K562 (cell line): ENCODE measurements around the gene PACS2. TPM values are rescaled to one million over a fixed set of nuclear protein-coding genes. Genes with fewer than 3 reads are reported as not detected.

Experiments used
- ATAC-seq: fragments of 200-7000 bp; cut with Tn5 transposase; 3 replicates; pipeline ENCODE4 v1.9.1; 2020; ENCODE audit warnings: moderate library complexity
- BruUV-seq: library from RNA; stranded (reverse); fragments of 400-500 nt; replicated peaks from 2 replicates; lab custom pipeline; 2021; lab: Mats Ljungman, UMichigan
- CTCF ChIA-PET: fragments of 300-600 bp; formaldehyde crosslinking; extraction: SDS; loops from one replicate; lab custom pipeline; 2021; ENCODE audit warnings: low intra/inter-chr PET ratio; lab: Yijun Ruan, JAX
- POLR2A ChIA-PET: fragments of 300-600, 350-650 bp; sonication (Branson Sonifier 250); formaldehyde crosslinking; extraction: SDS; loops from one replicate; lab custom pipeline; 2021; ENCODE audit warnings: antibody characterized with exemption, inconsistent platforms; lab: Yijun Ruan, JAX
- DNase-seq, 4 experiments: peaks; one replicate each; pipeline versions ENCODE4 v3.0.0 to v3.0.0-alpha.2; 2011 to 2018; ENCODE audit warnings: low spot score in 3 of 4, mixed read lengths in 3 of 4; ENCODE audit errors: extremely low read depth in 1 of 4
- FAIRE-seq: peaks from 2 replicates; lab custom pipeline; 2011; peaks lifted over from hg19 to GRCh38; lab: Jason Lieb, UNC
- H2AFZ ChIP-seq: 2 replicates; pipeline ENCODE4 v1.6.0; 2011; ENCODE audit warnings: low read depth, low read length, control low read depth, inconsistent platforms
- H3K27ac ChIP-seq: fragments of 200-600 bp; 3 replicates; pipeline ENCODE4 v1.8.0; 2011; ENCODE audit warnings: low read depth, mild to moderate bottlenecking, control low read depth, inconsistent platforms, low read length, moderate library complexity, mixed read lengths; ENCODE audit errors: extremely low read depth
- H3K27me3 ChIP-seq, 2 experiments: fragments of 300-600 bp in 1 of 2; 2 replicates in 1 of 2; 3 replicates in 1 of 2; pipeline versions ENCODE4 v1.6.0 to v1.8.0; 2011; ENCODE audit warnings: inconsistent platforms in 2 of 2, low read length in 2 of 2, mild to moderate bottlenecking in 1 of 2, mixed read lengths in 1 of 2, moderate library complexity in 1 of 2; ENCODE audit not compliant: control insufficient read depth in 2 of 2, insufficient read depth in 2 of 2
- H3K36me3 ChIP-seq: fragments of 300-600 bp; 3 replicates; pipeline ENCODE4 v1.8.0; 2011; ENCODE audit warnings: mild to moderate bottlenecking, low read length, inconsistent platforms; ENCODE audit not compliant: control insufficient read depth, insufficient read depth
- H3K4me1 ChIP-seq, 2 experiments: fragments of 200-600 bp in 1 of 2; replicated peaks in 1 of 2; 2 replicates in 1 of 2; 3 replicates in 1 of 2; pipeline versions ENCODE4 v1.5.1 to v1.8.0; 2011; ENCODE audit warnings: inconsistent platforms in 2 of 2, low read length in 2 of 2, mild to moderate bottlenecking in 1 of 2, mixed read lengths in 1 of 2, moderate library complexity in 1 of 2; ENCODE audit not compliant: control insufficient read depth in 2 of 2, insufficient read depth in 2 of 2
- H3K4me2 ChIP-seq: 2 replicates; pipeline ENCODE4 v1.6.1; 2011; ENCODE audit warnings: low read length, control low read depth, inconsistent platforms, mixed read lengths; ENCODE audit not compliant: insufficient read depth
- H3K4me3 ChIP-seq: fragments of 200-600 bp; sonication (generic), shearing (Covaris generic); 2 replicates; pipeline ENCODE4 v1.5.1; 2016; ENCODE audit warnings: control low read depth, inconsistent platforms
- H3K79me2 ChIP-seq: fragments of 200-600 bp; 3 replicates; pipeline ENCODE4 v1.8.0; 2011; ENCODE audit warnings: low read length, inconsistent platforms; ENCODE audit not compliant: control insufficient read depth, insufficient read depth
- H3K9ac ChIP-seq, 2 experiments: 2 replicates each; pipeline versions ENCODE4 v1.6.0 to v1.6.1; 2011; ENCODE audit warnings: low read depth in 2 of 2, low read length in 2 of 2, control low read depth in 1 of 2, inconsistent platforms in 1 of 2, mild to moderate bottlenecking in 1 of 2, mixed read lengths in 1 of 2; ENCODE audit not compliant: insufficient read depth in 1 of 2
- H3K9me1 ChIP-seq: one replicate; pipeline ENCODE4 v1.6.0; 2011; ENCODE audit warnings: inconsistent platforms, mild to moderate bottlenecking, low read length, moderate library complexity; ENCODE audit not compliant: control insufficient read depth, insufficient read depth
- H3K9me3 ChIP-seq: replicated peaks from 2 replicates; pipeline ENCODE4 v1.5.1; 2011; ENCODE audit warnings: low read depth, low read length, inconsistent platforms; ENCODE audit not compliant: control insufficient read depth, insufficient read depth
- H4K20me1 ChIP-seq: replicated peaks from 2 replicates; pipeline ENCODE4 v1.6.1; 2011; ENCODE audit warnings: low read length, inconsistent platforms, mixed read lengths; ENCODE audit not compliant: control insufficient read depth, insufficient read depth
- ARNT ChIP-seq, 2 experiments: fragments of 450-650 bp; IDR thresholded peaks; 2 replicates each; pipeline ENCODE4 v1.6.1; 2016; ENCODE audit warnings: mild to moderate bottlenecking in 1 of 2
- CBFA2T2 ChIP-seq: fragments of 450-650 bp; conservative IDR thresholded peaks from 2 replicates; pipeline ENCODE4 v1.6.1; 2017; ENCODE audit warnings: mild to moderate bottlenecking
- FOXK2 ChIP-seq, 2 experiments: fragments of 450-650 bp; IDR thresholded peaks in 1 of 2; conservative IDR thresholded peaks in 1 of 2; 2 replicates each; pipeline ENCODE4 v1.6.1; 2016; ENCODE audit warnings: low read depth in 2 of 2, mild to moderate bottlenecking in 1 of 2
- GABPA ChIP-seq: fragments of 200-800 bp; sonication (Bioruptor generic); conservative IDR thresholded peaks from 2 replicates; pipeline ENCODE4 v1.6.1; 2016; ENCODE audit warnings: low read depth, missing genetic modification characterization, missing compliant biosample characterization
- GATA2 ChIP-seq: sonication (generic); formaldehyde crosslinking; IDR thresholded peaks from 2 replicates; pipeline ENCODE4 v1.4.0; 2020; ENCODE audit warnings: mild to moderate bottlenecking, missing genetic modification reagents
- KLF16 ChIP-seq: IDR thresholded peaks from 2 replicates; pipeline ENCODE4 v1.6.1; 2016; ENCODE audit warnings: antibody characterized with exemption
- MAFG ChIP-seq: fragments of 450-650 bp; conservative IDR thresholded peaks from 2 replicates; pipeline ENCODE4 v1.6.1; 2016; ENCODE audit warnings: missing genetic modification characterization, missing compliant biosample characterization
- NFRKB ChIP-seq: fragments of 450-650 bp; IDR thresholded peaks from 2 replicates; pipeline ENCODE4 v1.6.1; 2016; ENCODE audit warnings: low read depth
- NRF1 ChIP-seq, 2 experiments: fragments of 450-650 bp; IDR thresholded peaks in 1 of 2; conservative IDR thresholded peaks in 1 of 2; 2 replicates each; pipeline ENCODE4 v1.6.1; 2014; ENCODE audit warnings: mild to moderate bottlenecking in 2 of 2
- PHF21A ChIP-seq: fragments of 450-650 bp; IDR thresholded peaks from 2 replicates; pipeline ENCODE4 v1.6.1; 2017; ENCODE audit warnings: low read depth, borderline replicate concordance
- POLR3A ChIP-seq: IDR thresholded peaks from 2 replicates; pipeline ENCODE4 v1.6.1; 2011; ENCODE audit warnings: borderline replicate concordance, mild to moderate bottlenecking, moderate library complexity; ENCODE audit not compliant: insufficient read length, insufficient read depth; ENCODE audit errors: extremely low read depth
- RBM15 ChIP-seq: fragments of 200-400 bp; formaldehyde crosslinking; IDR thresholded peaks from 2 replicates; pipeline ENCODE4 v1.6.1; 2018; ENCODE audit warnings: mild to moderate bottlenecking, low read length, moderate library complexity; ENCODE audit not compliant: insufficient read depth
- SAP30 ChIP-seq: fragments of 200-600 bp; sonication (generic); IDR thresholded peaks from 2 replicates; pipeline ENCODE4 v1.6.1; 2012; ENCODE audit warnings: borderline replicate concordance, low read depth, mild to moderate bottlenecking, moderate library complexity, low read length, control low read depth, inconsistent platforms; ENCODE audit not compliant: insufficient read depth, poor library complexity, severe bottlenecking
- SRF ChIP-seq, 2 experiments: fragments of 250-450, 450-650 bp in 1 of 2; sonication (Bioruptor Pico) in 1 of 2; sonication (generic) in 1 of 2; formaldehyde crosslinking; IDR thresholded peaks; 2 replicates each; pipeline versions ENCODE4 v1.5.0 to v1.5.1; 2020 to 2022; ENCODE audit warnings: mild to moderate bottlenecking in 1 of 2, missing genetic modification reagents in 1 of 2
- SUPT5H ChIP-seq: fragments of 450-650 bp; IDR thresholded peaks from 2 replicates; pipeline ENCODE4 v1.6.1; 2016
- TSHZ1 ChIP-seq: fragments of 250-450 bp; sonication (Bioruptor Pico); IDR thresholded peaks from 2 replicates; pipeline ENCODE4 v1.4.0; 2020; ENCODE audit warnings: mild to moderate bottlenecking, moderate library complexity
- U2AF2 ChIP-seq: fragments of 200-400 bp; formaldehyde crosslinking; optimal IDR thresholded peaks from 2 replicates; pipeline ENCODE3; 2017; ENCODE audit warnings: low read depth, mild to moderate bottlenecking, low read length
- ZNF408 ChIP-seq: fragments of 250-450 bp; sonication (Bioruptor Pico); IDR thresholded peaks from 2 replicates; pipeline ENCODE4 v1.4.0; 2020; ENCODE audit warnings: low read depth, mild to moderate bottlenecking, moderate library complexity
- ZNF436 ChIP-seq: fragments of 250-450, 450-650 bp; sonication (Bioruptor Pico); formaldehyde crosslinking; IDR thresholded peaks from 2 replicates; pipeline ENCODE4 v1.7.0; 2020; ENCODE audit warnings: mild to moderate bottlenecking
- WGBS: fragments of 100-300 bp; shearing (Covaris generic); methylation state at CpG from one replicate; pipeline ENCODE4 v1.1.6; 2016; ENCODE audit warnings: low coverage, mixed read lengths; ENCODE audit not compliant: insufficient coverage; ENCODE audit errors: missing lambda C conversion rate; 5-methylcytosine and 5-hydroxymethylcytosine counted together
- in situ Hi-C: fragments of 300-500 bp; cut with MboI; formaldehyde crosslinking; loops from 4 replicates; pipeline ENCODE4 v1.15.0; 2018; ENCODE audit warnings: inconsistent platforms, mixed read lengths
- intact Hi-C: fragments of 100-400 bp; cut with micrococcal nuclease; formaldehyde crosslinking; loops from 2 replicates; pipeline ENCODE4 v1.14.2; 2022
- polyA plus RNA-seq, 8 experiments: library from polyadenylated mRNA; depleted of rRNA in 4 of 8; stranded (reverse) in 5 of 8; unstranded in 3 of 8; fragments of >200 nt; fragmentation: Nextera tagmentation in 2 of 8; fragmentation: Illumina TruSeq in 1 of 8; extraction: Ambion mirVana in 2 of 8; extraction: Trizol in 1 of 8; gene quantifications; 2 replicates each; pipeline versions ENCODE4 v1.2.1 to v1.2.3, GENCODE V29; 2011 to 2014; ENCODE audit warnings: inconsistent platforms in 1 of 8, missing spikeins in 1 of 8
- total RNA-seq, 7 experiments: library from RNA; depleted of rRNA in 6 of 7; stranded (reverse); fragments of >200 nt in 6 of 7; fragmentation: Illumina TruSeq in 2 of 7; extraction: Trizol in 2 of 7; gene quantifications; 2 replicates each; pipeline versions ENCODE4 v1.2.1 to v1.2.3, GENCODE V29; 2011 to 2021; ENCODE audit warnings: low replicate concordance in 1 of 7

Gene PACS2
- total and polyA plus RNA-seq, 9 of the 15 experiments (the other 6 are each of a cell fraction or from before 2014, with no cell fraction given): 0.11 to 20.8 (median 9.9) TPM

- Histone ChIP-seq H3K27me3 (no peaks in the 10 kb centered on the region), H3K9me3 (no peaks in the 10 kb centered on the region), H3K27ac (peak overlapping the region; percentile 80; the same call in 2 of the 3 replicates), H3K9ac (peak overlapping the region; percentile 80 to 89), H3K4me2 (peak overlapping the region; percentile 77), H4K20me1 (no peaks in the 10 kb centered on the region), H3K36me3 (peaks cover 20% of the 10 kb centered on the region; the same call in 2 of the 3 replicates), H3K4me1 (peaks cover 11 to 59% of the 10 kb centered on the region in 2 experiments; a peak in 4 of 5 replicates), H3K4me3 (peak overlapping the region; percentile 54), H3K9me1 (peaks cover 4% of the 10 kb centered on the region), H3K79me2 (peaks cover 39% of the 10 kb centered on the region), H2AFZ (peak overlapping the region; percentile 89; the same call in 1 of the 2 replicates)
- ATAC-seq (no peak), DNase-seq (no peak), FAIRE-seq (no peak)
- CTCF ChIA-PET: no interaction called here
- in situ Hi-C loops: no loop called here
- BruUV-seq: TSS peak; percentile 53
- no peak for TF ChIP-seq RBM15
- no peak for TF ChIP-seq ZNF408 (CRISPR knock-in tag)
- TF ChIP-seq CBFA2T2: no peak
- TF ChIP-seq TSHZ1 (CRISPR knock-in tag): no peak
- no peak for TF ChIP-seq ARNT (IDR thresholded peaks at IDR 0.05)
- no peak for TF ChIP-seq NFRKB
- TF ChIP-seq MAFG: no peak
- TF ChIP-seq GABPA: no peak
- TF ChIP-seq KLF16: no peak
- TF ChIP-seq NRF1 (conservative IDR thresholded peaks at IDR 0.05 in 1 of 2, IDR thresholded peaks at IDR 0.05 in 1 of 2): no peak
- TF ChIP-seq SRF (CRISPR knock-in tag; IDR thresholded peaks at IDR 0.05): no peak
- TF ChIP-seq GATA2 (CRISPR knock-in tag): no peak
- TF ChIP-seq POLR3A: no peak
- no peak for TF ChIP-seq SUPT5H
- TF ChIP-seq U2AF2: no peak
- no peak for TF ChIP-seq SAP30
- no peak for TF ChIP-seq PHF21A
- TF ChIP-seq FOXK2 (conservative IDR thresholded peaks at IDR 0.05 in 1 of 2, IDR thresholded peaks at IDR 0.05 in 1 of 2; ENCODE audit: low read depth in 2 of 2): no peak
- TF ChIP-seq ZNF436 (CRISPR knock-in tag): no peak
- 82% methylated on average over 13 of the region's 19 CpGs for WGBS
- intact Hi-C loops: no loop called here
- POLR2A ChIA-PET: interaction anchor here (0.6 to 1.1 kb wide), 2 partner anchors 10 to 484 kb away, joined by 3 read pairs; no protein-coding TSS in a partner anchor
These were observed 104.0 kb downstream of the PACS2 start for GRCh38 chr14:105418269-105419194.
